B cell (primary cell): Measurements from ENCODE around the gene PEX7.

Source experiments
- CTCF ChIP-seq: fragments of 200-600 bp; IDR thresholded peaks from one replicate; pipeline ENCODE4 v1.8.0; 2022; ENCODE audit warnings: antibody characterized with exemption, mild to moderate bottlenecking
- EZH2 ChIP-seq: IDR thresholded peaks from 2 replicates; pipeline ENCODE4 v1.6.1; 2012; ENCODE audit warnings: borderline replicate concordance, low read depth, mild to moderate bottlenecking, moderate library complexity, low read length; ENCODE audit not compliant: insufficient read depth, poor library complexity, severe bottlenecking

DNA sequence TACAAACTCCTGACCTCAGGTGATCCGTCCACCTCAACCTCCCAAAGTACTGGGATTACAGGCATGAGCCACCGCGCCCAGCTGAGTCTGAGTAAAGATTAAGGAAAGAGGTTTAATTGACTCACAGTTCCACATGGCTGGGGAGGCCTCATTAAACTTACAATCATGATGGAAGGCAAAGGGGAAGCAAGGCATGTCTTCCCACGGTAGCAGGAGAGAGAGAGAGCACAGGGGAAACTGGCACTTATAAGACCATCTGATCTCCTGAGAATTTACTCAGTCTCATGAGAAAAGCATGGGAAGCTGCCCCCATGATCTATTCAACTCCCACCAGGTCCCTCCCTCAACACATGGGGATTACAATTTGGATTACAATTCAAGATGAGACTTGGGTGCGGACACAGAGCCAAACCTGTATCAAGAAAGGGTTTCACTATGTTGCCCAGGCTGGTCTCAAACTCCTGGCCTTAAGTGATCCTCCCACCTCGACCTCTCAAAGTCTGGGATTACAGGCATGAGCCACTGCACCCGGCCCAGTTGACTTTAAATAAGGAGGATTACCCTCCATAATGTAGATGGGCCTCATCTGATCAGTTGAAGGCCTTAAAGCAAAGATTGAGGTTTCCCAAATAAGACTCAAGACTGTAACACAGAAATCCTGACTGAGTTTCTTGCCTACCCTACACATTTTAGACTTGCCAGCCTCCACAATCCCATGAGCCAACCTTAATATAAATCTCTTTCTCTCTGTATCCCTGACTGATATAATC lies 13.1 kb upstream of the PEX7 start:
- no peak for TF ChIP-seq CTCF
- TF ChIP-seq EZH2 = no peak
